RWPE1 (cell line): ENCODE results near the gene UTF1.

ENCODE experiments used
- CTCF ChIA-PET: fragments of 350-600 bp; sonication (Branson Sonifier 250); formaldehyde crosslinking; extraction: SDS; loops from one replicate; lab custom pipeline; 2021; lab: Yijun Ruan, JAX
- POLR2A ChIA-PET: fragments of 400-600 bp; formaldehyde crosslinking; extraction: SDS; loops from one replicate; lab custom pipeline; 2020; ENCODE audit warnings: antibody characterized with exemption; ENCODE audit not compliant: low non-redundant PET; lab: Yijun Ruan, JAX
- DNase-seq: peaks from one replicate; pipeline ENCODE4 v3.0.0; 2012; ENCODE audit warnings: low spot score
- H3K27ac ChIP-seq: fragments of 450-650 bp; 2 replicates; pipeline ENCODE4 v1.5.1; 2017
- TF ChIP-seq, protein P1 (sequence below): fragments of 450-650 bp; conservative IDR thresholded peaks from 2 replicates; pipeline ENCODE4 v1.5.1; 2017; ENCODE audit warnings: low read depth, mild to moderate bottlenecking

The UTF1 gene

DNA sequence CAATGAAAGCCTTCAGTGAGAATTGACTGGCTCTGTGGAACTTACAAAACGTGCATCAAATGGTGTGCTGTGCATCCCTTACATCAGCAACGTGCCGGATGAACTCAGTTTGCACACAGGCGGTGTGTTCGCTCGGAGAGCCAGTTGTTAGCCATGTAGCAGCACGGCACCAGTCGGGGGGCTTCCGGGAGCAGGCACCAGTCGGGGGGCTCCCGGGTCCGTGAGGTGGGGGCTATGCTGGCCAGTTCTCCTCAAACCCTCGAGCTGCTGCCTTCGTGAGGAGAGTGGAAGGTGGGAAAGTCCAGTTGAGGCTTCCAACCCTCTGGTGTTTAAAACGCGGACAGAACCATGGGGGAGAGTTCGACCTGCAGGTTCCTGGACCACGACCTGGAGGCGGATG is 34.9 kb upstream of the UTF1 start:
- H3K27ac ChIP-seq = no peak overlapping the region
- POLR2A ChIA-PET = no interaction called here
- DNase-seq = no peak
- TF ChIP-seq, protein P1, sequence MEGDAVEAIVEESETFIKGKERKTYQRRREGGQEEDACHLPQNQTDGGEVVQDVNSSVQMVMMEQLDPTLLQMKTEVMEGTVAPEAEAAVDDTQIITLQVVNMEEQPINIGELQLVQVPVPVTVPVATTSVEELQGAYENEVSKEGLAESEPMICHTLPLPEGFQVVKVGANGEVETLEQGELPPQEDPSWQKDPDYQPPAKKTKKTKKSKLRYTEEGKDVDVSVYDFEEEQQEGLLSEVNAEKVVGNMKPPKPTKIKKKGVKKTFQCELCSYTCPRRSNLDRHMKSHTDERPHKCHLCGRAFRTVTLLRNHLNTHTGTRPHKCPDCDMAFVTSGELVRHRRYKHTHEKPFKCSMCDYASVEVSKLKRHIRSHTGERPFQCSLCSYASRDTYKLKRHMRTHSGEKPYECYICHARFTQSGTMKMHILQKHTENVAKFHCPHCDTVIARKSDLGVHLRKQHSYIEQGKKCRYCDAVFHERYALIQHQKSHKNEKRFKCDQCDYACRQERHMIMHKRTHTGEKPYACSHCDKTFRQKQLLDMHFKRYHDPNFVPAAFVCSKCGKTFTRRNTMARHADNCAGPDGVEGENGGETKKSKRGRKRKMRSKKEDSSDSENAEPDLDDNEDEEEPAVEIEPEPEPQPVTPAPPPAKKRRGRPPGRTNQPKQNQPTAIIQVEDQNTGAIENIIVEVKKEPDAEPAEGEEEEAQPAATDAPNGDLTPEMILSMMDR = no peak
- CTCF ChIA-PET = no interaction called here

DNA sequence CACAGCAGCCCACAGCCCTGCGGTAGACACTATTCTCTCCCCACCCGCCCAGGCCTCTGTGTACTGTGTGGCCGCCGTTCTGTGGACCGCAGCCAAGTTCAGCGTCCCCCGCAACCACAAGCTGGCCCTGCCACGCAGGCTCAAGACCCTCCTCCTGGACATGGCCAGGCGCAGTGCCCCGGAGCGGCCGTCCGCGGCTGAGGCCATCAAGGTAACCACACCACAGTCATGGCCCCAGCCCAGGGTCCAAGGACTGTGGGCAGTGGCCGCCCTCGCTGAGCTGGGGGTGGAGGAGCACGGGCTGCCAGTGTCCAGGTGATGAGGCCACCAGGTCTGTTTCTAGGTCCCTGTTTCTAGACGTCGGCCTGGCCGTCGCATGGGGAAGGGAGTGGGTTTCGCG is 34.4 kb upstream of the UTF1 start:
- no peak for DNase-seq
- TF ChIP-seq, protein P1 = no peak
- ChIA-PET POLR2A (no interaction called here), CTCF (no interaction called here)
- no peak overlapping the region for H3K27ac ChIP-seq

GRCh38 chr10:133196221-133196915 is 33.6 kb upstream of the UTF1 start:
- no peak for DNase-seq
- CTCF ChIA-PET = no interaction called here
- TF ChIP-seq, protein P1 = no peak
- POLR2A ChIA-PET = no interaction called here
- no peak overlapping the region for H3K27ac ChIP-seq

DNA sequence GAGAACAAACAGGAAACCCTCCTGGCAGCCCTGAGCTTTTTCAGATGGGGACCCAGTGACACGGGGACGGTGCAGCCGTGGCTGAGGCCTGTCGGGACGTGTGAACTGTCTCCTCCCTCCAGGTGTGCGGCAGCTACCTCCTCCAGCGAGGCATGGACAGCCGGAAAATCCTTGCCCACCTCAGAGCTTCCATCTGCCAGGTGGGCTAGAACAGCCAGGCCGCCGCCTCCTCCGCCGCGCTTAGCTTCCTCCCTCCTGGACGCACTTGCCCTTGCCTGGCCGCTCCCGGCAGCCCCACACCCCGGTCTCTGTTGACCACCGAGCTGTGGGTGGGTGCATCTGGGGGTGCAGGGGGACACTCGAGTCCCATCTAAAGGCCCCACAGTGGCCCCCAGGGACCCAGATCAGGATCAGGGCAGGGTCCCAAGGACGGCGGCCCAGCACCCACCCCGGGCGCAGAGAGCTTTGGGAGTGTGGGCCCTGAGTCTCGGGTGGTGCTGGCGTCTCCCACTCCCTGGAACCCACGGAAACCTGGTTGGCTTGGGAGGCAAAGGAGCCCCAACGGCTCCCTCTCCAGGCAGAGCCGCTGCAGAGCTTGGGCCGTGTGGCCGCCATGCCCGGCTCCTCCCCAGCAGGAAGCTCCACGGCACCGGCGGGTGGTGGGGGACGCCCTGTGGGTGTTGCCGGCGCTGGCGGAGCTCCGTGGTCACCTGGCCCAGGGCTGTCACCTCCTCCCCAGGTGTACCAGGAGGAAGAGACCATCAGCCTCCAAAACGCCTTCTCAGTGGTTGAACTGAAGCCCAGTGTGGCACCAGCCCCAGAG is 32.9 kb upstream of the UTF1 start:
- CTCF ChIA-PET = no interaction called here
- no peak overlapping the region for H3K27ac ChIP-seq
- TF ChIP-seq, protein P1 = no peak
- DNase-seq = no peak
- POLR2A ChIA-PET = no interaction called here

DNA sequence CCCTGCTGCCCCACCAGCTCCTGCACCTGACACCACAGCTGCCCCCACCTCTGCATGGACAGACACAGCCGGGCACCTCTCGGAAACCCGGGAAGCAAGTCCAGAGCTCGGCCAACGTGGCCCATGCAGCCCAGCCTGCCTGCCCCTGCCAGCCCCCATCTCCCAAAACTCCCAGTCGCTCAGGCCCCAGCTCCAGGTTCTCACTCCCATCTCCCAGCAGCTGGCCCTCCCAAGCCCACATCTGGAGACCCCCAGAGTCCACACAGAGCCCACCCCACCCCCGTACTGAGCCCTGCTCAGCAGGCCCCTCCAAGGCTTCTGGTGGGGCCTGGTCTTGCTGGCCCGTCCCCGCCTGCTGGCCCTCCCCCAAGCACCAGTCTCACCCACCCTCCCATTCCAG is 32.2 kb upstream of the UTF1 start:
- H3K27ac ChIP-seq = no peak overlapping the region
- DNase-seq = no peak
- CTCF ChIA-PET = no interaction called here
- POLR2A ChIA-PET = no interaction called here
- TF ChIP-seq, protein P1 = no peak

- H3K27ac ChIP-seq = no peak overlapping the region
- TF ChIP-seq, protein P1 = no peak
- DNase-seq = no peak
- ChIA-PET POLR2A (no interaction called here), CTCF (no interaction called here)
Measured at GRCh38 chr10:133198206-133198605, 31.8 kb upstream of the UTF1 start.
